HepG2 (cell line): ENCODE data around the gene PNPLA1. TPM values are rescaled to one million over a fixed set of nuclear protein-coding genes. Genes with fewer than 3 reads are reported as not detected.
A peak's percentile ranks its signal among the peaks of the same experiment; 100 is the strongest.

Experiments
- CCAR2 ChIP-seq: fragments of 200-400 bp; formaldehyde crosslinking; optimal IDR thresholded peaks from 2 replicates; pipeline ENCODE3; 2018; ENCODE audit warnings: low read depth, mild to moderate bottlenecking, low read length, moderate library complexity
- CCDC6 ChIP-seq: sonication (generic); formaldehyde crosslinking; IDR thresholded peaks from 2 replicates; pipeline ENCODE4 v1.8.1; 2022; ENCODE audit warnings: mild to moderate bottlenecking, missing genetic modification reagents, moderate library complexity
- FOXP1 ChIP-seq, 2 experiments: fragments of 450-650 bp in 1 of 2; IDR thresholded peaks; 2 replicates each; pipeline ENCODE4 v1.6.1; 2017 to 2018; ENCODE audit warnings: antibody characterized with exemption in 1 of 2
- HNF4A ChIP-seq: sonication (generic); formaldehyde crosslinking; IDR thresholded peaks from 2 replicates; pipeline ENCODE4 v1.4.0; 2020; ENCODE audit warnings: missing genetic modification reagents
- KMT2B ChIP-seq: IDR thresholded peaks from 2 replicates; pipeline ENCODE4 v1.6.1; 2016; ENCODE audit warnings: missing genetic modification reagents, missing compliant biosample characterization
- MAFF ChIP-seq: IDR thresholded peaks from 2 replicates; pipeline ENCODE4 v1.6.1; 2011; ENCODE audit warnings: low read depth, low read length, improper control_type of control experiment
- MBNL3 ChIP-seq: fragments of 250-450 bp; sonication (Bioruptor Pico); conservative IDR thresholded peaks from 2 replicates; pipeline ENCODE4 v1.8.0; 2022; ENCODE audit warnings: mild to moderate bottlenecking, inconsistent platforms
- MIER2 ChIP-seq: IDR thresholded peaks from 2 replicates; pipeline ENCODE4 v1.6.1; 2016; ENCODE audit warnings: missing biosample characterization, missing genetic modification reagents
- NFYC ChIP-seq: IDR thresholded peaks from 2 replicates; pipeline ENCODE4 v1.6.1; 2016; ENCODE audit warnings: missing genetic modification reagents, missing compliant biosample characterization
- PAF1 ChIP-seq: IDR thresholded peaks from 2 replicates; pipeline ENCODE4 v1.6.1; 2016; ENCODE audit warnings: missing genetic modification reagents, missing compliant biosample characterization
- POGZ ChIP-seq: sonication (generic); formaldehyde crosslinking; IDR thresholded peaks from 2 replicates; pipeline ENCODE4 v1.4.0; 2020; ENCODE audit warnings: mild to moderate bottlenecking, missing genetic modification reagents
- SP2 ChIP-seq: sonication (generic); formaldehyde crosslinking; IDR thresholded peaks from 2 replicates; pipeline ENCODE4 v1.5.1; 2020; ENCODE audit warnings: mild to moderate bottlenecking, missing genetic modification reagents
- ZNF160 ChIP-seq: sonication (generic); formaldehyde crosslinking; IDR thresholded peaks from 2 replicates; pipeline ENCODE4 v1.8.0; 2022; ENCODE audit warnings: mild to moderate bottlenecking, inconsistent platforms, missing genetic modification reagents
- ZNF30 ChIP-seq: sonication (generic); formaldehyde crosslinking; IDR thresholded peaks from 2 replicates; pipeline ENCODE4 v1.5.0; 2020; ENCODE audit warnings: mild to moderate bottlenecking, missing genetic modification reagents
- ZNF34 ChIP-seq: sonication (generic); formaldehyde crosslinking; IDR thresholded peaks from 2 replicates; pipeline ENCODE4 v1.4.0; 2020; ENCODE audit warnings: mild to moderate bottlenecking, missing genetic modification reagents, borderline replicate concordance
- ZNF44 ChIP-seq: sonication (generic); formaldehyde crosslinking; IDR thresholded peaks from 2 replicates; pipeline ENCODE4 v1.5.1; 2020; ENCODE audit warnings: mild to moderate bottlenecking, missing genetic modification reagents
- ZNF709 ChIP-seq: sonication (generic); formaldehyde crosslinking; IDR thresholded peaks from 2 replicates; pipeline ENCODE4 v1.5.0; 2020; ENCODE audit warnings: mild to moderate bottlenecking, missing genetic modification reagents
- polyA plus RNA-seq, 8 experiments: library from polyadenylated mRNA; depleted of rRNA in 3 of 8; stranded (reverse) in 7 of 8; unstranded in 1 of 8; fragments of >200 nt; fragmentation: Illumina TruSeq in 4 of 8; extraction: Trizol in 4 of 8; gene quantifications; 2 replicates each; pipeline versions ENCODE4 v1.2.1 to v1.2.3, GENCODE V29; 2011 to 2016; ENCODE audit warnings: low read depth in 4 of 8, missing spikeins in 1 of 8, mixed read lengths in 1 of 8; ENCODE audit not compliant: insufficient read depth in 1 of 8
- total RNA-seq, 5 experiments: library from RNA; depleted of rRNA; stranded (reverse); fragments of >200 nt; fragmentation: Illumina TruSeq; extraction: Trizol; gene quantifications; 2 replicates each; pipeline ENCODE4 v1.2.3, GENCODE V29; 2016; ENCODE audit warnings: low read depth in 1 of 5
- TF ChIP-seq, protein P1 (sequence below): sonication (generic); formaldehyde crosslinking; IDR thresholded peaks from 2 replicates; pipeline ENCODE4 v1.4.0; 2020; ENCODE audit warnings: missing genetic modification reagents
- TF ChIP-seq, protein P2 (sequence below): sonication (generic); formaldehyde crosslinking; IDR thresholded peaks from 2 replicates; pipeline ENCODE4 v1.4.0; 2020; ENCODE audit warnings: low read depth, mild to moderate bottlenecking, missing genetic modification reagents
- TF ChIP-seq, protein P3 (sequence below): sonication (generic); formaldehyde crosslinking; IDR thresholded peaks from 2 replicates; pipeline ENCODE4 v1.5.0; 2020; ENCODE audit warnings: mild to moderate bottlenecking, missing genetic modification reagents
- TF ChIP-seq, protein P4 (sequence below): IDR thresholded peaks from 2 replicates; pipeline ENCODE4 v1.6.1; 2016; ENCODE audit warnings: low read depth
- TF ChIP-seq, protein P5 (sequence below): sonication (generic); formaldehyde crosslinking; IDR thresholded peaks from 2 replicates; pipeline ENCODE4 v1.8.0; 2022; ENCODE audit warnings: mild to moderate bottlenecking, missing genetic modification reagents

Gene PNPLA1
- total and polyA plus RNA-seq, 2 of the 13 experiments (the other 11 are each of a cell fraction or from before 2014, with no cell fraction given), result not detected

DNA sequence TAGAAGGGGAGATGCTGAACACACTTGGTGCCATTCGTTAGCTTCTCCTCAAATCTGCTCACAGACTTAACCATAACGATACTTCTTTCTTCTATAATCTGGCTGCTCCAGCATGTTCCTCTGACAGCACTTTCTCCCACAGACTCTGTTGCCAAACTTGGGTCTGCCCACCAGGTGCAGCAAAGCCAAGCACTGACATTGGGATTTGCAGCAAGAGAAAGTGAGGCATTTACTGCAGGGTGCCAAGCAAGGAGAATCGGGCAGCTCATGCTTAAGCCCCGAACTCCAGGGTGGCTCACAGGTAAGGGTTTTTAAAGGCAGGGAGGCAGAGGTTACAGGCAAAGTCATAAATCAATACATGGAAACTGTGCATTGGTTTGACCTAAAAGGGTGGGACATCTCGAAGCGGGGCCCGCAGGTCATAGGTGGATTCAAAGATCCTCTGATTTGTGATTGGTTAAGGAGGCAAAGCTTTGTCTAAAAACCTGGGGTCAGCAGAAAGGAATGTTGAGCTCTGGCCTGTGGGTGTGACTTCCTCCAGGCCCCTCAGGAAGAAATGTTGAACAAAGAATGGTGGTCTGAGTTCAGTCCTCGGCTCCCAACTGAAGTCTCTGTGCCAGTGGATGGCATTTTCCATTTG lies 25.1 kb upstream of the PNPLA1 start (continued):
- no peak for TF ChIP-seq KMT2B (CRISPR knock-in tag)
- peak; percentile 8; the same call in 1 of the 2 replicates for TF ChIP-seq HNF4A (CRISPR knock-in tag)
- TF ChIP-seq, protein P1, sequence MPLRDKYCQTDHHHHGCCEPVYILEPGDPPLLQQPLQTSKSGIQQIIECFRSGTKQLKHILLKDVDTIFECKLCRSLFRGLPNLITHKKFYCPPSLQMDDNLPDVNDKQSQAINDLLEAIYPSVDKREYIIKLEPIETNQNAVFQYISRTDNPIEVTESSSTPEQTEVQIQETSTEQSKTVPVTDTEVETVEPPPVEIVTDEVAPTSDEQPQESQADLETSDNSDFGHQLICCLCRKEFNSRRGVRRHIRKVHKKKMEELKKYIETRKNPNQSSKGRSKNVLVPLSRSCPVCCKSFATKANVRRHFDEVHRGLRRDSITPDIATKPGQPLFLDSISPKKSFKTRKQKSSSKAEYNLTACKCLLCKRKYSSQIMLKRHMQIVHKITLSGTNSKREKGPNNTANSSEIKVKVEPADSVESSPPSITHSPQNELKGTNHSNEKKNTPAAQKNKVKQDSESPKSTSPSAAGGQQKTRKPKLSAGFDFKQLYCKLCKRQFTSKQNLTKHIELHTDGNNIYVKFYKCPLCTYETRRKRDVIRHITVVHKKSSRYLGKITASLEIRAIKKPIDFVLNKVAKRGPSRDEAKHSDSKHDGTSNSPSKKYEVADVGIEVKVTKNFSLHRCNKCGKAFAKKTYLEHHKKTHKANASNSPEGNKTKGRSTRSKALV, result no peak
- TF ChIP-seq CCDC6, result 0 out of 2 replicates have a peak, but pooled peaks have one; percentile 35
- TF ChIP-seq NFYC (CRISPR knock-in tag), result peak; percentile 87
- TF ChIP-seq CCAR2, result no peak
- TF ChIP-seq ZNF160 (CRISPR knock-in tag), result 0 out of 2 replicates have a peak, but pooled peaks have one; percentile 53
- TF ChIP-seq, protein P2, sequence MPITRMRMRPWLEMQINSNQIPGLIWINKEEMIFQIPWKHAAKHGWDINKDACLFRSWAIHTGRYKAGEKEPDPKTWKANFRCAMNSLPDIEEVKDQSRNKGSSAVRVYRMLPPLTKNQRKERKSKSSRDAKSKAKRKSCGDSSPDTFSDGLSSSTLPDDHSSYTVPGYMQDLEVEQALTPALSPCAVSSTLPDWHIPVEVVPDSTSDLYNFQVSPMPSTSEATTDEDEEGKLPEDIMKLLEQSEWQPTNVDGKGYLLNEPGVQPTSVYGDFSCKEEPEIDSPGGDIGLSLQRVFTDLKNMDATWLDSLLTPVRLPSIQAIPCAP (CRISPR knock-in tag), result no peak
- no peak for TF ChIP-seq PAF1 (CRISPR knock-in tag)
- TF ChIP-seq, protein P3, sequence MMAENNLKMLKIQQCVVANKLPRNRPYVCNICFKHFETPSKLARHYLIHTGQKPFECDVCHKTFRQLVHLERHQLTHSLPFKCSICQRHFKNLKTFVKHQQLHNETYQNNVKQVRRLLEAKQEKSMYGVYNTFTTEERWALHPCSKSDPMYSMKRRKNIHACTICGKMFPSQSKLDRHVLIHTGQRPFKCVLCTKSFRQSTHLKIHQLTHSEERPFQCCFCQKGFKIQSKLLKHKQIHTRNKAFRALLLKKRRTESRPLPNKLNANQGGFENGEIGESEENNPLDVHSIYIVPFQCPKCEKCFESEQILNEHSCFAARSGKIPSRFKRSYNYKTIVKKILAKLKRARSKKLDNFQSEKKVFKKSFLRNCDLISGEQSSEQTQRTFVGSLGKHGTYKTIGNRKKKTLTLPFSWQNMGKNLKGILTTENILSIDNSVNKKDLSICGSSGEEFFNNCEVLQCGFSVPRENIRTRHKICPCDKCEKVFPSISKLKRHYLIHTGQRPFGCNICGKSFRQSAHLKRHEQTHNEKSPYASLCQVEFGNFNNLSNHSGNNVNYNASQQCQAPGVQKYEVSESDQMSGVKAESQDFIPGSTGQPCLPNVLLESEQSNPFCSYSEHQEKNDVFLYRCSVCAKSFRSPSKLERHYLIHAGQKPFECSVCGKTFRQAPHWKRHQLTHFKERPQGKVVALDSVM (CRISPR knock-in tag), result no peak
- TF ChIP-seq ZNF709 (CRISPR knock-in tag), result no peak
- peak; percentile 78 for TF ChIP-seq SP2 (CRISPR knock-in tag)
- no peak for TF ChIP-seq ZNF44
- peak; percentile 35; the same call in 1 of the 2 replicates for TF ChIP-seq MAFF
- no peak for TF ChIP-seq MIER2 (CRISPR knock-in tag)
- no peak for TF ChIP-seq ZNF34 (CRISPR knock-in tag)
- no peak for TF ChIP-seq ZNF30
- TF ChIP-seq FOXP1 (IDR thresholded peaks at IDR 0.05), result no peak
- TF ChIP-seq FOXP1 (CRISPR knock-in tag; IDR thresholded peaks at IDR 0.05), result no peak
- TF ChIP-seq, protein P4, sequence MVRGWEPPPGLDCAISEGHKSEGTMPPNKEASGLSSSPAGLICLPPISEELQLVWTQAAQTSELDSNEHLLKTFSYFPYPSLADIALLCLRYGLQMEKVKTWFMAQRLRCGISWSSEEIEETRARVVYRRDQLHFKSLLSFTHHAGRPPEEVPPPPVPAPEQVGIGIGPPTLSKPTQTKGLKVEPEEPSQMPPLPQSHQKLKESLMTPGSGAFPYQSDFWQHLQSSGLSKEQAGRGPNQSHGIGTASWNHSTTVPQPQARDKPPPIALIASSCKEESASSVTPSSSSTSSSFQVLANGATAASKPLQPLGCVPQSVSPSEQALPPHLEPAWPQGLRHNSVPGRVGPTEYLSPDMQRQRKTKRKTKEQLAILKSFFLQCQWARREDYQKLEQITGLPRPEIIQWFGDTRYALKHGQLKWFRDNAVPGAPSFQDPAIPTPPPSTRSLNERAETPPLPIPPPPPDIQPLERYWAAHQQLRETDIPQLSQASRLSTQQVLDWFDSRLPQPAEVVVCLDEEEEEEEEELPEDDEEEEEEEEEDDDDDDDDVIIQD (CRISPR knock-in tag), result peak; percentile 37; the same call in 1 of the 2 replicates
- no peak for TF ChIP-seq MBNL3
- TF ChIP-seq POGZ (CRISPR knock-in tag), result peak; percentile 67
- TF ChIP-seq, protein P5, sequence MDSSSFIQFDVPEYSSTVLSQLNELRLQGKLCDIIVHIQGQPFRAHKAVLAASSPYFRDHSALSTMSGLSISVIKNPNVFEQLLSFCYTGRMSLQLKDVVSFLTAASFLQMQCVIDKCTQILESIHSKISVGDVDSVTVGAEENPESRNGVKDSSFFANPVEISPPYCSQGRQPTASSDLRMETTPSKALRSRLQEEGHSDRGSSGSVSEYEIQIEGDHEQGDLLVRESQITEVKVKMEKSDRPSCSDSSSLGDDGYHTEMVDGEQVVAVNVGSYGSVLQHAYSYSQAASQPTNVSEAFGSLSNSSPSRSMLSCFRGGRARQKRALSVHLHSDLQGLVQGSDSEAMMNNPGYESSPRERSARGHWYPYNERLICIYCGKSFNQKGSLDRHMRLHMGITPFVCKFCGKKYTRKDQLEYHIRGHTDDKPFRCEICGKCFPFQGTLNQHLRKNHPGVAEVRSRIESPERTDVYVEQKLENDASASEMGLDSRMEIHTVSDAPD, result no peak
